ENCODE measurements around the gene NXF3.
"Not testable (repeated sequence)": the region's sequence is repeated elsewhere in the genome, so short reads cannot be mapped to it uniquely, and the experiment has no call there.

NXF3 gene

GRCh38 chrX:103051260-103051789 lies 41.6 kb downstream of the NXF3 start:
- DNase-seq (ENCODE audit: low spot score) = no peak
- no peak for TF ChIP-seq CTCF (IDR thresholded peaks at IDR 0.05; ENCODE audit: borderline replicate concordance, control extremely low read depth, extremely low read depth, insufficient read depth, missing control alignments)
- in situ Hi-C loops (cut with MboI; ENCODE audit: low sequenced_read_pairs, unreplicated experiment) = no loop called here

GRCh38 chrX:103033371-103033770 lies 59.6 kb downstream of the NXF3 start:
- DNase-seq (ENCODE audit: low spot score); in situ Hi-C loops (cut with MboI; ENCODE audit: low sequenced_read_pairs, unreplicated experiment): not testable (repeated sequence)

Data from GM13976 (cell line).